ENCODE measurements around the gene GBE1.

The GBE1 gene

GRCh38 chr3:81462921-81463320 is 298.5 kb downstream of the GBE1 start:
- no peak for DNase-seq

DNA sequence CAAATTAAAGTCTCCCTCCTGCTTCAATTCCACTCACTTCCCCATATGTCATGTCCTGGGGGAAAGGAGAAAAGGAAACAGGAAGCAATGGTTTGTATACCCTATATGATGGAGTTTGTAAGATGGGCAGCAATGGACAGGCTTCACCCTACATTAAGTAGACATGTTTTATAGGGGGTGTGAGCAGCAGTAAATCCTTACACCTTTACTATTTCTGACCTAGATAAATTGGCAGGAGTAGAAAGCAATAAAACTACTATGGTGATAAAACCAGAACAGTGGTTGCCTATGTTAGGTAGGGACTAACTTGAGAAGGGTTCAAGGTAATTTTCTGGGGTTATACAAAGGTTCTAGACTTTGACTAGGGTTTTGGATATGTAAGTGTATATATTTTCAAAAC is 301.7 kb downstream of the GBE1 start:
- no peak for DNase-seq

GRCh38 chr3:81452418-81452817 is 309.0 kb downstream of the GBE1 start:
- no peak for DNase-seq

DNA sequence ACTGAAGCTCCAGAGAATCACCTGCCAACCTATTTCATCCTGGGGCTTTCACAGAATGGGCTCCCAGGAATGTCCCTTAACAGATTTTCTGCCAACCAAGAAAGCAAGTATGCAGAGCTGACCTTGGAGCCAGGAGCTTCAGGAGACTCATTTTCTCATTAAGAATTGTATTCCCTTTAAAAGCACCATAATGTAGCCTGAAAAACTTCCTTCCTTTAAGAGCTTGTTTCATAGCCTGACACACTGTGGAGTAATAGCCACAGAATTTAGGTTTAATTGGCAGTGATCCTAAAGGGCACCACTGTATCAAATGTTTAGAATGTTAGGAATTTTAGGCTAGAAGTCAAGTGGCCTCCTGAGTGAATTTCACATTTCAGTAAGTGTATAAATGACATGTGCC is 309.8 kb downstream of the GBE1 start:
- no peak for DNase-seq

GRCh38 chr3:81451140-81451539 is 310.3 kb downstream of the GBE1 start:
- DNase-seq, result no peak

DNA sequence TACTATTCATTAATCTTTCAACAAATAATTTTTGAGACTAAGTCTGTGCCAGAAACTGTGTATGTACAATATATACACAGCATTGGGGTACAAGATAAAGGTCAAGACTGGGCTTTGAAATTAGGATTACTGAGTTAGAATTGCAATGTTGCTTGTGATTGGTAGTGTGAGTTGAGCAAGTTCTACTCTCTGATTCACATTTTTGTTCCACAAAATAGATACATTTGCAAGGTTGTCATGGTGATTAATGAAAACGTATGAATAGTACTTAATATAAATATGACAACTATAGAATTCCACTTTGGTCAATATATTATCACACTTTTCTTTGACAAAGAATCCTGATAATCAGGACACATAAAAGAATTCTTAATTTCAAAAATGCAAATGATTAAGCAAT is 314.6 kb downstream of the GBE1 start:
- no peak for DNase-seq

DNA sequence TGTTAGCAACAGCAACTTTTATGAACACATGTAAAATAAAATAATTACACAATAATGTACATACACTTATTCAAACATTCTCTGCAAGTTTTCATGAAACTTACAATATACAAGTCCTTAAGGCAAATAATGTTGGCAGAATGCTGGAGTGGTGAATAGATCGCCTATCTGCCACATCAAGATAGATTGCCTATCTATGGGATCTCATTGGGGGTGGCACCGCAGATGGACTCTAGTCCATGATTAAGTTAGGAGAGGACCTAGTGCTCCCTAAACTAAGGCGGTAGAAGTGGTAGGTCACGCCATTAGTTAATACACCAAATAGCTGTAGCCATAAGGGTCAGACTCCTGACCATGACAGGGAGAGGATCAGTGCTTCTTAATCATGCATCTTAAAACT is 315.7 kb downstream of the GBE1 start:
- DNase-seq, result no peak

DNA sequence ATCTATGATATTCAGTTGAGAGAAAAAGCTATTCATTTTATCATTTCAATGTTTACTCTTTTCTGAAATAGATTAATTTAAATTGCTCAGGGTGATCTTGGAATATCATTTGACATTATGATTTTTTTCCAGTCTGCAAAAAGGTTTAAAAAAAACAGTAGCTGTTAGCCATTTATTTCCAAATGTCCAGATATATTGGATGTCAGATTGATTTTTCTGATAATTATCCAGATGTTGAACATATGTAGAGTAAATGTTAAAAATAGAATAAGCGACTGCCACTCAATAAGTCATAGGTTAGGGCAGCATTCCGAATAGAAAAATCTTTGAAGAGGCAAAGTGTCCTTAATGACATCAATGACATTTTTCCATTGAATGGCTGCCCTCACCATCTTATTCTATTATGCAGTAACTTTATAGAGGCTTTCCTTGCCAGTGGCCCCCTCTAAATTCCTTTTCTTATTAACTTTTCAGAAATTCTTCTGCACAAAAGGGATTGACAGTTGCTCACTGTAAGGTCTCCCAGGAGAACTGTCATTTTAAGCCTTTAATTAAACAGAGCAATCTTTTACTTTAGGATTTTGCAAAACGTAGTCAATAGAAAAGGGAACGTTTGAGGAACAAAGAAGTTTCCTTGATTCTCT is 316.5 kb downstream of the GBE1 start:
- DNase-seq, result no peak

DNA sequence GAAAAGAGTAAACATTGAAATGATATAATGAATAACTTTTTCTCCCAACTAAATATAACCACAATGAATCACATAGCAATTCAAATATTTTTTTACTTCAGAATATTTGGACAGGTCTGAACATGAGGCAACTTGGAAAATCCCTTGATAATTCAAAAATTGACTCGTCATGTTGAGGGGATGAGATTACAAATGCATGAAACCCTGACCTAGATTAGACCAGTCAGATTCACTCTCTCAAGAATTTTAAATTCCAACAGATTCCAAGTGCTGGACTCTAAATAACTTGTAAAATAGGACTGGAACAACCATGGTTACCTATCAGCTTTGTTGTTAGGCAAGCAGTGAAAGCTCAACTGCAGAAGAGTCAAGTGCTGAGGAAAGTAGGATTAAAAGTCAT is 317.5 kb downstream of the GBE1 start:
- DNase-seq, result no peak

GRCh38 chr3:81443457-81443782 is 318.0 kb downstream of the GBE1 start:
- DNase-seq, result no peak

- no peak for DNase-seq
These were observed 318.5 kb downstream of the GBE1 start for GRCh38 chr3:81442758-81443456.

DNA sequence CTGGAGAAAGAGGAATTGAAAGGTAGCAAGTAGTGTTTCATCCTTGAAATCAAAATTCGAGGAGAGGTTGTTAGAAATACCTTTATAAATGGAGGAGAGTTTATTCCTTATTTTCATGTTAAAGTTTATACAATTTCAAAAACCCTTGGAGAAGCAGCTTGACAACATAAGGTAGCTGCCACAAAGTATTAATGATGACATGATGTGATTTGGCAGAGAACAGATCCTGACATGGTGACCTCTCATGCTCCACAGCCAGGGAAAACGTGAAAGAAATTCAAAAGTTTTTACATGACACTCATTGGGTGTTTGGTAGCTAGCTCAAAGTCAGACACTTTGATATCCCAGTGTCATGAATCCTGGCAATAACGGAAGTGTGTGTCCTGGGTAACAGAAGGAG is 320.8 kb downstream of the GBE1 start:
- DNase-seq, result no peak

All from activated effector memory CD4-positive, alpha-beta T cell treated with anti-CD3 and anti-CD28 coated beads, Interleukin-2, amount 50 U/mL, for 16 hours (primary cell).